HG03439 (cell line): ENCODE measurements around the gene FNTB.

Experiments used
- ATAC-seq: cut with Tn5 transposase; IDR thresholded peaks from one replicate; pipeline ENCODE4 v1.9.1; 2021; ENCODE audit warnings: mild to moderate bottlenecking, moderate library complexity; ENCODE audit not compliant: unreplicated experiment

The FNTB gene, protein sequence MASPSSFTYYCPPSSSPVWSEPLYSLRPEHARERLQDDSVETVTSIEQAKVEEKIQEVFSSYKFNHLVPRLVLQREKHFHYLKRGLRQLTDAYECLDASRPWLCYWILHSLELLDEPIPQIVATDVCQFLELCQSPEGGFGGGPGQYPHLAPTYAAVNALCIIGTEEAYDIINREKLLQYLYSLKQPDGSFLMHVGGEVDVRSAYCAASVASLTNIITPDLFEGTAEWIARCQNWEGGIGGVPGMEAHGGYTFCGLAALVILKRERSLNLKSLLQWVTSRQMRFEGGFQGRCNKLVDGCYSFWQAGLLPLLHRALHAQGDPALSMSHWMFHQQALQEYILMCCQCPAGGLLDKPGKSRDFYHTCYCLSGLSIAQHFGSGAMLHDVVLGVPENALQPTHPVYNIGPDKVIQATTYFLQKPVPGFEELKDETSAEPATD

DNA sequence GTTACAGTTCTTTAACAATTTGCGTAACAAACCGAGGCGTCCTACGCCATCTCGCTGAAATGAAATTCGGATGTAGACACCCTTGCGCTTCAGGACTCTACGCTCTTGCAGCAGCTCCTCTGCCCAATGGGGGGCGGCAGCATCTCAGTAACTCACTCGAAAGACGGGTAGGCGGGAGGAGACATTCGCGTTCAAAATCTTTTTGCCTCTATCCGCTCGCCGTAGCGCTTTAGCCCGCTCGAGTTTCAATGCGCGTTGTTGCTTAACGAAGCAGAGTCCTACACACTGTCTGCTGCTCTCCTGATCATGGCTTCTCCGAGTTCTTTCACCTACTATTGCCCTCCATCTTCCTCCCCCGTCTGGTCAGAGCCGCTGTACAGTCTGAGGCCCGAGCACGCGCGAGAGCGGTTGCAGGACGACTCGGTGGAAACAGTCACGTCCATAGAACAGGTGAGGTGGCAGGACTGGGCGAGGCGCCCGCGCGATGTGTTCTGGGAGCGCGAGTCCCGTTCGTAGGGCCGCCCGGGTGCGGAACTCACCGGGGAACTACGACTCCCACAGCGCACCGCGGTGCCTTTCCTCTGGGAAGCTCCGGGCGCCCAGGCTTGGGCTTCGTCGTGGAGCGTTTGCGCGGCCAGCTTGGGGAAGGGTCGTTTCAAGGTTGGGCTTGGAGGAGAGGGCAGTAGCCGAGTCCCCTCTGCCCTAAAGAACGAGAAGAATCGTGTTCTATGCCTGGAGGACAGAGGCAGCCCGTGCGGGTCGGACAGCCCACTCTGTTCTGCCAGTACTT, at the start of gene FNTB:
Gene FNTB (plus strand): TSS at position 248 of the 790 bp plus-strand sequence. CDS start 59 bp downstream, at position 307.
- ATAC-seq, result peak; percentile 96

DNA sequence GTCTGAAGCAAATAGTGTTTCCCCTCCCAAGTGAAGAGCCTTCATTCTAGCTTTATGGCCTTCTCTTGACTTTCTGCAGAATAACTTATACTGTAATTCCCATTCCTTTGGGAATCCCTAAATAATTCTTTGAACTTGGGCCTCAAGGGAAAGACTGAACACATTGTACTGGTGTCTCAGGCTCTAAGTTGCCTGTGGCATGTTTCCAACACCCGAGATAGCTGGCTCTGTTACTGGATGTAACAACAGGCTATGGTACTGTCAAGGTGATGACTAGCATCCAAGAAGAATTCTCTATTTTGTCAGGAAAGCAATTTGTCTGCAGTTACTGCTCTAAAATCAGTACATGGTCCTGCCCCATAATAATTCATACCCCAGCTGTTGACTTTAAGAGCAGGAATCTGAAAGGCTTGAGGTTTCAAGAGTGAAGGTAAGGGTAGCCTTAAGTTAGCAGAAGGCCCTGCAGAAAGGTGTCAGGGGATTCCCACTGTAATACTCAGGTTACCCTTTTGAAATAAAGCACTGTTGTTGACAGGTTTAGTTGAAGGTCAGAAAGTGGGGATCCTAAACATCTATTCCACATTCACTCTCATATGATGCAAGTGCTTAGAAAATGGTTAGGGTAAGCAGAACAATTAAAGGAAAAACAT, 49.4 kb upstream of the FNTB start:
- ATAC-seq, result no peak

DNA sequence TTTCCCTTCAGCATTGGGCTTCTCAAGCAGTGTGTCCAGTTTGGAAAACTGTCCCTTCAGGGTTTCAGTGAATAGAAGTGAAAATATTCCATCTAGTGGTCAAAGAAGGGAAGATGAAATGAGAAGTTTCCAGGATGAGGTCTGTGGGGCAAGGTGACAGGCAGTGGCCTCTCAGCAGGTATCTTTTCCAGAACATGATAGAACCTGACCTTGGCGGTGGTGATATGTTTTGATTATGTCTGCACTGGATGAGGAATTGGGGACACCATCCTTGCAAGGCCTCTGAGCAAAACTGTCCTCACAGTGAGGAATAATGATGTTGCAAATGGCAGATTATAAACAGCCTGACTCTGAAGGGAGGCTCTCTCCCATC, 48.9 kb upstream of the FNTB start:
- no peak for ATAC-seq

DNA sequence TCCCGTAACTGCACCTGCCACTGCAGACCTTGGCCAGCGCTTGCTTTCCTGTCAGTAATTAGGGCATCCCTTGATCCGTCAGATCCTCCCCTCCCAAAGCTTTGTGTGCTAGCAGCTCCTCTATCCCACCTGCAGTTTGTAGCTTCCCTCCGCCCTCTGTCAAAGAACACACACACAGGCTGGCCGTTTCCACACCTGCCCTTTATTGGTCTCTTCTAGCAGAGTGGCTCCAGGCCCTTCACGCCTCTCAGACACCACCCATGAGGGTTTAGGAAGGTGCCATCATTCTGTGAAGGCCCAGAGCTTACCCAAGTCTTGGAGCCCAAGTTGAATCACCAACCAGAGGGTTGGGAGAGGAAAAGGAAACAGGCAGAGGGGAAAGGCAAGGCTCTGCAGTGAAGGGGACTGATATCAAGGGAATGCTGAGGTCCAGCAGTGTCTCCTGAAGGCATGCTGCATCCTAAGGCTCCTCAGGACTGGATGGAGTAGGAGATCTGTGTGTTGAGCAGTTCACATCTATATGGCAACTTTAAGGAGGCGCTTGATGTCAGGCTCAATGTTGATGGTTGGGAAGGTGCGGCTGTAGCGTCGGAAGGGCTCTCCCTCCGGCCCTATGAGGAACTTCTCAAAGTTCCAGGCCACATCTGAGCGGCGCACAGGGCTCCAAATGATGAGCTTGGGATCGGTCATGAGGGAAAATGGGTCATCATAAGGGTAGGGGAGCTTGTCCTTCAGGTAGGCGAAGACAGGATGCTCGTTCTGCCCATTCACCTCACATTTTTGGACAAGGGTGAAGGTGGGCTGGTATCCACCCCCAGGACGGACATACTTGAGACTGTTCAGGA, 47.5 kb upstream of the FNTB start:
- ATAC-seq, result no peak

DNA sequence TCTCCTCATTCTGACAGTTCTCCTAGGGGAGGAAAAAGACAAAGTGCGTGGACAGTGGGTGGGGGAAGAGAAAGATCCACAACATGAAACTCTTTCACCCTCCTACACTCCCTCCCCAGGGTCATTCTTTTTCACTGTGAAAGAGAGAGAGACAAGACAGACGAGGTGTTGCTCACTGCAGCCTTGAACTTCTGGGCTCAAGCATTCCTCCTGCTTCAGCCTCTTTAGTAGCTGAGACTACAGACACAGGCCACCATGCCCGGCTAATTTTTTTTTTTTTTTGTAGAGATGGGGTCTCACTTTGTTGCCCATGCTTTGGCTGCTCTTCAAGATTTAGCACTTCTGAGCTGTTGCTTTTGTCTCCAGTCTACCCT, 46.9 kb upstream of the FNTB start:
- no peak for ATAC-seq

DNA sequence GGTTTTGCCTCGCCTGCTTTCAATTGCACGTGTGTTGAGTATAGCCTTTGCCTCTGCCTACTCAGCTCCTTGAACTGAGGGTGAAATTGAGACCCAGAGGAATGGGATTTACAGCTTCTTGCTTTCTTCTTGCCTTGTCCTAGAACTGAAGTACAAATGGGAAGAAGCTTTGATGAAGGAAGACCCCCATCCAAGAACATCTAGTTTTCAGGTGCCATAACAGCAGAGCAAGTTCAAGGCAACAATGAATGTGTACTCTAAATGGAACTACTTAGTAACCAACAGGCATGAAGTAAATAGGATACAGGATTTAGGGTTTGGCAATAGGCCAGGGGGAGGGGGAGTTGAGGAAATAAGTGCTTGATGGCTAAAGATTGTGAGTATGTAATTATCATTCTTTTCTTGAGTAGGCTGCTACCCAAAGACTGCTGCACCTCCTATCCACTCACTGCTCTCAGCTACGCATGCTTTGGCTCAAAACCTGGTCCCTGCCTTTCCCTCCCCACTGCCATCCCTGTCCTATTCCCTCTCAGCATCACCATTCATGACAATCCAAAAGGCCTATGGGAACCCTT, 46.3 kb upstream of the FNTB start:
- ATAC-seq, result no peak

DNA sequence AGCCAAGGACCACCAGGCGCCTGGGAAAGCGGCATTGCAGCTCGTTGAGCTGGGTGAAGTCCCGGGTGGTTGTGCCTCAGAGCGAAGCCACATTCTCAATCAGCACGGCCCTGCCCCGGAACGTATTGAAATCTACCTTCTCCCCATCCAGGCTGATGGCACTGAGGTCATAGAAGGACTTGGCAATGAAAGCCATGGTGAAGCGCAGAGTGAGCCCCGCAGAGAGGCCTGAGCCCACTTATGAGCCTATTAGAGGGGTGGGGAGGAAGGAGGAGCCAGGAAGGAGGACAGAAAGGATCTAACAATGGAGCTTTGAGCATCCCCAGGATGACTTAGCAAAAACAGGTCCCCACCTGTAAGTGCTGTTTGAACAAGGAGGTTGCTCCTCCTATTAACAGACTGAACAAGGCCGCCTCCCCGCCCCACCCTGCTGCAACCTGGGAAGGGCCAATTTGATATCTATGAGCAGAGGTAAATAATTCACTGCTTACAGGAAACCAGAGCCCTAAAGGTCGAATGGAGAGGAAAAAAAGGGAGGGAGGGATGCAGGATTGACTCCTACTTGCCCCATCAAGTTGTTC, 44.1 kb upstream of the FNTB start, which contains the start of gene GPX2:
Gene GPX2 (minus strand): TSS at position 215 of the 581 bp plus-strand sequence. CDS start 19 bp downstream, at position 196.
- no peak for ATAC-seq

DNA sequence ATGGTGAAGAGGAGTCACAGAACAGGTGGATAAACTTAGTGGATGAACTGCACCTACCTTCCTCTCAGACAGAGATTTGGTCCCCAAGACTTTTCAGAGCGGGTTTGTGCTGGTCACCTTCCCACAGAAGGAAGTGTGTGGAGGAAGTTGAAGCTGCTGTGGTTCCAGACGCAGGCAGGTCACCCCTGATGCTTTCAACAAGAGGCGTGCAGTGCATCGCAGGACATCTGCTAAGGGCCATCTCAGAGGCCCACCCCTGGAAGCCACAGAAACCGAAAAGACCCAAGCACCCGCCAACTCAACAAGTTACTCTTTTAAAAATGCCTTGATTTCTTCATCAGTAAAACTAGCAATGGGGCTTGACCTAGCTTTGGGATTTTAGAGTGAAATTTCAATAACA, 43.1 kb upstream of the FNTB start:
- no peak for ATAC-seq

DNA sequence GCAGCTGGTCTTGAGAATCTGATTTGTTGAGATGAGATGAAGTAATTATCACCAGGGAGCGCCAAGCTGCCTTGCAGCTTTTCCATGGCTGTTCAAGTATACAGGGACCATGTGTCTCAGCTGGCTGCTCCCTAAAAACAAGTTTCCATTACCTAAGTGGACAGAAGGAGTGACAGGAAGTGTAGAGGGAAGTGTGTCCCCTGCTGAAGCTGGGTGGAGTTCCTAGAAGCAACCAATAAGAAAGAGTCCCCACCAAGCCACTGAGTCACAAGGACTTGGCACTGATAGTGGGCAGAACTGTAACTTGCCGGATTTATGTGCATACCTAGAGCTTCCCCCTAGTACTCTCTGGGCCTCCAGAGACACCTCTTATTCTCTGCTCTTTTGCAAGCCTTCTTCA, 42.7 kb upstream of the FNTB start:
- ATAC-seq, result no peak

DNA sequence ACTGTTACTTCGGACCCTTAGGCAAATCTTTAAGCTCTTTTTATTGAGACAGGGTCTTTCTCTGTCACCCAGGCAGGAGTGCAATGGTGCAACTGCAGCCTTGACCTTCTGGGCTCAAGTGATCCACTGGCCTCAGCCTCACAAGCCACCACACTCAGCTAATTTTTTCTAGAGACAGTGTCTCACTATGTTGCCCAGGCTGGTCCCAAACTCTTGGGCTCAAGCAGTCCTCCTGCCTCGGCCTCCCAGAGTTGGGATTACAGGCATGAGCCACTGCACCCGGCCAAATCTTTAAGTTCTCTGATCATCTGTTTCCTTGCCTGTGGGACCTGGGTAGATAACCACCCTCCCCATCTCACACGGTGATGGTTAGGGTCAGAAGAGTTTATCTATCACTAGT, 41.8 kb upstream of the FNTB start:
- no peak for ATAC-seq

DNA sequence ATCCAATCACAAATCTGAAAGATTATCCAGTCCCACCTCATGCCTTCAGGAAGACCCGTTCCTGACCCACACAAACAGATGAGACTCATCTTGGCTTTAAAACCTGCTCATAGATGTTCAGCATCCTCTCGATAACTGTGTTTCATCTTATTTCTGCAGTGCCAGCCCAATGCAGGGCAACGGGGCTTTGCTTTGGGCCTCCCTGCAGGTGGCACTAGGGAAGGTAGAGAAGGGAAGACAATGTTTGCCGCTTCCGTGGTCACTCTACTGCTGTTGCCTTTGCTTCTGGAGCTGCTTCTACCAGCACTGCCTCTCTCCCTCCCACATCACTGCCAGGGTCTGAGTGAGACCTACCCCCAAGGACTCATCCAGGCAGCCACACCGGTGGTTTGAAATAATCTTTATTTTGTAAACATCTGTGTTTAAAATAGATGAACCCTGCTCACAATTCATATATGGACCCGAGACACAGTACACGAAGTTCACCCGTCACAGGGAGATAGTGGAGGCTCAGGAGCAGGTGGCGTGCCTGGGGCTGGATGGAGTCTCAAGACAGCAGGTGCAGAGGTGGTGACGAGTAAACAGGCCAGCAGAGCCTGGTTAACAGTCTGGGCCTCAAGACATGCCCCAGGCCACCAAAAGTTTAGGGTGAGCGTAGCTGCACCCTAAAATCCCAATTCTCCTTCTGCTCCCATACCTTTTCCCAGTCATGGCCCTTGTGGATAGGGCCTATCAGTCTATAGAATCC, 41.1 kb upstream of the FNTB start:
- no peak for ATAC-seq

DNA sequence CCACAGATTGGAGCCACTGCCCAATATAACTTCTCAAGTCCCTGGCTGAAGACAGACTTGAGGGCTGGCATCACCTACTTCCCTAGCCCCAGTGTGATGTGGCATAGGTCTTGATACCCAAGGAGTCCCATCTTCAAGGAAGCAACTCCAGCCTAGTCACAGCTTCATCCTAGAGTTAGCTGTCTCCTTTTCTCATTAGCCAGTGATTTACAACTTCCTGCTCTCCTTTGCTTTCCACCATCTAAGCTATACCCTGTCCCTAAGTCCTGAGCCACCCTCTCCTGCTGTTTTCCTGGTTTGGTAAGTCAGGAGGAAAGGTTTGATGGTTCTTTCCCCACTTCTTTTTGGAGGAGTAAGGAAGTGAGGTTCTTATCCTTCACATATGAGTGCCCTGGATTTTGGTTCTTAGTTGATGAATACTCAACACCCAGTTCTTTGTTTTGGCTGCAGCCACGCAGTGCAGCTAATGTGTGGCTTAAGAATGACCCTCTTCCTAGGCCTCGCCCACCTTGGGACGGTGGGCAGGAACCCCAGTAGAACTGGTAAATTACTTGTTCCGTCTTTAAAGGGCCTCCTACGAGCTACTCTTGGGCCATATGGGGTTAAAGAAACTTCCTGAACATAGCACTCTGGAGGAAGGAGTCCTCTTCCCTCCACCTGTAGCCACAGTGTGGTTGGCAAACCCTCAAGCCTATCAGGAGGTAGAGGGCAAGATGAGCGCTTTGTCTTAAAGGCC, 40.2 kb upstream of the FNTB start:
- ATAC-seq, result no peak

DNA sequence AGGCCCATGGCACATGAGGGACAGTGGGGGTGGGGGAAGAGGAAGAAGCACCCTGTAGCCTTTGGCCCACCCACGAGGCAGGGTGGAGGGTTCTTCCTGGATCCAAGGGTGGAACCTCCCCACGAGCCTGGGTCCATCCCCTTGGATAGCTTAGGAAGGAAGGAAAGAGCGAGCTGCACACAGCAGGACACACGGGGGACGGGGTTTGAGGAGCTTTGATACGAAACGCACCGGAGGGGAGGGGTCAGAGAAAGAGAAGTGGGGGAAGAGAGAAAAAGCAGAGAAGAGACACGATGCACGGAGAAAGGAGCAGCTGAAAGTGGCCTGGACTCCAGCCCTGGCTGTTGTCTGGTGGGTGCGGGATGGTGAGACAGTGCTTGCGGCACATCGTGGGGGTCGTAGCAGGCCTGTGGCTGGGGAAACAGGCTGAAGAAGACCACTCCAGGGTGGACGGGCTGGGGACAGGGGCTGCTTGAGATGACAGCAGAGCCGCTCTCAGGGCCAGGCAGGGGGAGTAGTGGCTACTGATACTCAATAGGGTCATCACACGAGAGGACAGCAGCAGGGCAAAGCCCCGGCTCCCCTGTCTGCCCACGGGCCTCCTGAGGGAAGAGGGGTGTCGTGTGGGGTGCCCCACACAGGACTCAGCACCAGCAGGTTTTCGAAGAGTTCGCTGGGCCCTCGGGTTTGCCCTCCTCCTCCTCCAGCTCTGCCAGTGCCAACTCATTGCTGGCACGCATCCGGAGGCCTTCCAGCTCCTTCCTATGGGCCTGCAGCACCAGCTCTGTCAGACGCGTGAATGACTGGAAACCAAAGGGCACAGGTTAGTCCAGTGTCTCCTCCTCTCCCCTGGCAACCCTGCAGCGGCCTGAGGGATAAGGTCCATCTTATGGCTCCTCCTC, 38.7 kb upstream of the FNTB start:
- ATAC-seq, result no peak

DNA sequence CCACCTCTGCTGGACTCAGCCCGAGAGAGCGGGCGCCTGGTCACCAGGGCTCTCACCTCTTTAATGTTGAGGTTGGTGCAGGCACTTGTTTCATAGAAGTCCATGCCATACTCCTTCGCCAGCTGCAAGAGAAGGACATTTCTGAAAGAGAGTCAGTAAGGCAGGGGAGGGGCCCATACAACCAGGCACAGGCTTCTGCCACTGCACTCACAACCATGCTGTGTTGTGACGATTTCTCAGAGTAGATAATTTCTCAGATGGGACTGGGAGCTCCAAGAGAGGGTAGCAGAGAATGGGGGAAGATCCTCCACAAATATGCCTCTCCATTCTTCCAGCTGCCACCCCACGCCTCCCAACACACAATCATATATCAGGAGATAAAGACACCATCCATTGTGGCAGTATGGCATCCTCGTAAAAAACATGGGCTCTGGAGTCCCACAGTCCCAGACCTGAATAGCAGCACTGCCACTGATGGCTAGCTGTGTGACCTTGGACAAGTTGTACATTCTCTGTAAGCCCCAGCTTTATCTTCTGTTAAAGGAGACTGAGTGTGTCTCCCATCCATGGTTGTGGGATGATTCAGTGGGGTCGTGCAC, 38.0 kb upstream of the FNTB start:
- ATAC-seq, result no peak

DNA sequence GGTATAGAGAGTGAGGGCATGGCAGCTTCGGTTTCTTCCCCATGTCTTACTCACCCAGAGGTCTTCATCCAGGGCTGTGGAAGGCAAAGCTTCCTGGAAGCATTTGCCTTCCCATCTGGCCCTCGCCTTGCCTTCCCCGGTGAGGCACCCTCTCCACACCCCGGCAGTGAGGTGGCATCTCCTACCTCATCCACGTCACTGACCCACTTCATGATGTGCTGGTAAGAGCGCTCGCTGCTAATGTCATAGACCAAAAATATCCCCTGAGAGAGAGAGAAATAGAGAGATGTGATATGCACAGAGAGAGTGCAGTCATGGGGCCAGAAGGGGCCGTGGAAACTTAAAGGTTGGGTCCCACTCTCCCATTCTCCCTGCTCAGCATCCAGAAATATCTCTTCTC, 35.8 kb upstream of the FNTB start:
- ATAC-seq, result no peak

DNA sequence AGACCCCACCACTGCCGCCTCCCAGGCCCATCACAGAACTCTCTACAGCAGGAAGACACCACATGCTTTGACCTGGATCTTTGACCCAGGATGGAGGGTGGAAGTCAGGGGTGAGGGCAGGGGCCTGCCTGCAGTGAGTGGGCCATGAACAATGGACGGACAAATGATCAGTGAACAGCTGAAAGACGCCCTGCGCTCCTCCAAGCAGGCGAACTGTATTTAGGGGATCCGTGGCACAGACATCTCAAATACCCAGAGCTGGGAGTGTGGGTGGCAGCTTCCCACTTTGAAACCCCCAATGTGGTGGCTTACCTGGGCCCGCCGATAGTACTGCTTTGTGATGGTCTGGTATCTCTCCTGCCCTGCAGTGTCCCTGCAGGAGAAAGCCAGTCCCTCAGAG, 35.4 kb upstream of the FNTB start:
- no peak for ATAC-seq

DNA sequence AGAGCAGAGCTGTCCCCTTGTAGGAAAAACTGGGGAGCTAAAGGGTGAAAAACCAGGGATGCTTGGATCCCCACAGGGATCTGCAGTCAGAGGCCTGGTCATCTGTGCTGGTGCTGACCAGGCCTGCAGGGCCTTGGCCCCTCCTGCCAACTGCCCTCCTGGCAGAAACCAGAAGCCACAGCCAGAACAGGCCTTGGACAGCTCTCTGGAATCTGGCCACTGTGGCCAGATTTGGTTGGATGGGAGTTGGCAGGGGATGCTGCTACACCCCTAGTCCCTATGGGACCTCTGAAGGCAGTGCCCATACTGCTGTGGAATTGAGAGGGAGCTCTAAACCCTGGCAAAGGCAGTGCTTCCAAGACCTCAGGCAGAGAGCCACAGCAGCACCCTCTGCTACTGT, 35.0 kb upstream of the FNTB start:
- ATAC-seq, result no peak
